Midbrain (tissue), 1 donor: ENCODE data around the gene CPNE1.
A peak's percentile ranks its signal among the peaks of the same experiment; 100 is the strongest.

Experiments
- DNase-seq: peaks from one replicate; lab custom pipeline; 2025; lab: John Stamatoyannopoulos, UW

CPNE1 gene

GRCh38 chr20:35600176-35600992 is 64.3 kb downstream of the CPNE1 start:
- no peak for DNase-seq

- DNase-seq, result no peak
These were observed 65.0 kb downstream of the CPNE1 start for GRCh38 chr20:35599776-35600120.

- DNase-seq, result no peak
These were observed 65.6 kb downstream of the CPNE1 start for GRCh38 chr20:35598899-35599775.

- DNase-seq, result no peak
These were observed 66.2 kb downstream of the CPNE1 start for GRCh38 chr20:35598476-35598875.

GRCh38 chr20:35597186-35597585 is 67.5 kb downstream of the CPNE1 start:
- DNase-seq, result no peak

GRCh38 chr20:35595901-35596300 is 68.8 kb downstream of the CPNE1 start:
- no peak for DNase-seq

GRCh38 chr20:35595456-35595855 is 69.2 kb downstream of the CPNE1 start:
- DNase-seq, result no peak

GRCh38 chr20:35592339-35592974 is 72.2 kb downstream of the CPNE1 start:
- peak; percentile 2 for DNase-seq

- no peak for DNase-seq
These were observed 76.3 kb downstream of the CPNE1 start for GRCh38 chr20:35588397-35588796.

GRCh38 chr20:35587436-35587835 is 77.3 kb downstream of the CPNE1 start:
- DNase-seq, result no peak

- no peak for DNase-seq
These were observed 77.8 kb downstream of the CPNE1 start for GRCh38 chr20:35586751-35587425.

- DNase-seq, result no peak
These were observed 80.8 kb downstream of the CPNE1 start for GRCh38 chr20:35583636-35584560.

GRCh38 chr20:35582741-35583404 is 81.8 kb downstream of the CPNE1 start:
- DNase-seq, result no peak

GRCh38 chr20:35582131-35582530 is 82.6 kb downstream of the CPNE1 start:
- DNase-seq, result no peak

- DNase-seq, result no peak
These were observed 85.5 kb downstream of the CPNE1 start for GRCh38 chr20:35579196-35579595.

GRCh38 chr20:35578469-35578868 is 86.2 kb downstream of the CPNE1 start:
- no peak for DNase-seq

GRCh38 chr20:35576816-35577215 is 87.9 kb downstream of the CPNE1 start:
- no peak for DNase-seq
